Thyroid gland (tissue), 4 donors: ENCODE data around the gene KSR1. TPM values are rescaled to one million over a fixed set of nuclear protein-coding genes. Genes with fewer than 3 reads are reported as not detected.

ENCODE experiments used
- DNase-seq, 2 donors: peaks; one replicate each; pipeline ENCODE4 v3.0.0-alpha.2; 2019
- H3K27ac ChIP-seq, 3 donors: fragments of 200-600 bp; sonication (generic); 1 replicate in 2 of 3; 2 replicates in 1 of 3; pipeline ENCODE4 v1.5.1; 2016 to 2019; ENCODE audit warnings: mild to moderate bottlenecking in 1 of 3, moderate library complexity in 1 of 3
- H3K27me3 ChIP-seq: fragments of 200-600 bp; sonication (generic); one replicate; pipeline ENCODE4 v1.5.1; 2019
- H3K36me3 ChIP-seq, 2 donors: fragments of 200-600 bp; sonication (generic); one replicate each; pipeline ENCODE4 v1.5.1; 2016 to 2019
- H3K4me1 ChIP-seq, 2 donors: fragments of 200-600 bp; sonication (generic); one replicate each; pipeline ENCODE4 v1.5.1; 2017 to 2019
- H3K4me3 ChIP-seq, 3 donors: fragments of 200-600 bp; sonication (generic); replicated peaks in 1 of 3; 1 replicate in 2 of 3; 2 replicates in 1 of 3; pipeline ENCODE4 v1.5.1; 2016; ENCODE audit warnings: mild to moderate bottlenecking in 1 of 3
- H3K9me3 ChIP-seq: fragments of 200-600 bp; sonication (generic); one replicate; pipeline ENCODE4 v1.5.1; 2017
- CTCF ChIP-seq, 6 experiments: fragments of 200-600 bp in 3 of 6; fragments of 450-650 bp in 3 of 6; sonication (generic) in 3 of 6; IDR thresholded peaks; one replicate each; pipeline ENCODE4 v1.5.1; 2016 to 2019; ENCODE audit warnings: antibody characterized with exemption in 6 of 6, mild to moderate bottlenecking in 2 of 6, inconsistent platforms in 1 of 6, moderate library complexity in 1 of 6
- POLR2A ChIP-seq, 2 donors: fragments of 450-650 bp; IDR thresholded peaks; one replicate each; pipeline ENCODE4 v1.6.1; 2017; ENCODE audit warnings: antibody characterized with exemption in 2 of 2, mild to moderate bottlenecking in 2 of 2, moderate library complexity in 1 of 2
- WGBS, 2 donors: methylation state at CpG; one replicate each; pipeline ENCODE4 v1.1.5; 2017; 5-methylcytosine and 5-hydroxymethylcytosine counted together
- intact Hi-C: fragments of 100-400 bp; cut with DNase I; formaldehyde crosslinking; loops from one replicate; pipeline ENCODE4 v1.15.1; 2023
- total RNA-seq, 4 donors: library from RNA; depleted of rRNA; stranded (reverse); fragments of >200 nt; gene quantifications; one replicate each; pipeline ENCODE4 v1.2.3, GENCODE V29; 2016

Gene KSR1
- total RNA-seq, 4 donors from 2014 or later, result 35.9 to 75.5 (median 67.7) TPM

GRCh38 chr17:27588354-27588753, 132.1 kb downstream of the KSR1 start:
- Histone ChIP-seq H3K27me3 (no peaks in the 10 kb centered on the region), H3K4me1 (no peaks in the 10 kb centered on the region), H3K4me3 (no peak overlapping the region), H3K9me3 (no peaks in the 10 kb centered on the region), H3K36me3 (peaks cover 15 to 22% of the 10 kb centered on the region in 2 donors), H3K27ac (no peak overlapping the region)
- WGBS, 2 donors, result 94 to 99% methylated on average over 15 of the region's 15 CpGs
- TF ChIP-seq POLR2A (IDR thresholded peaks at IDR 0.05) (no peak), CTCF (IDR thresholded peaks at IDR 0.05) (no peak)
- intact Hi-C loops, result no loop called here
- DNase-seq, result no peak

DNA sequence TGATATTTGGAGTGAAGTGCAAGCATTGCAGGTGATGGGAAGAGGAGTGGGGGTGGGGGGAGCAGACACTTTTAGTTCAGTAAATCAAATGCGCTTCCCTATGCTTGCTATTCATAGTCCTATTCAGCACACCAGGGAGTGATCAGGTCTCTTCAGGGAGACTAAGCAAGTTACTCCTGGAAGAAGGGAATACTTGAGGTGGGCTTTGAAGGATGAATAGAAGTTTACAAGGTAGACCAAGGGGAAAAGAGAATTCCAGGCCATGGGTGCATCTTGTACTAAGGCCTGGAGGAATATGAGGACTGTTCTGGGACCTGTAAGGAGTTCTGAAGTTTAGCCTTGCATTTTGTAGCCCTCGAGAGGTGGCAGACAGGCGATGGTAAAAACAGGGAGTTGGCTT, 134.6 kb downstream of the KSR1 start:
- no peak overlapping the region for H3K27ac ChIP-seq
- no peak overlapping the region for H3K4me3 ChIP-seq
- H3K9me3 ChIP-seq, result no peaks in the 10 kb centered on the region
- peaks cover 12 to 17% of the 10 kb centered on the region in 2 donors for H3K36me3 ChIP-seq
- no peak for DNase-seq
- H3K27me3 ChIP-seq, result no peaks in the 10 kb centered on the region
- no peak for TF ChIP-seq POLR2A (IDR thresholded peaks at IDR 0.05)
- TF ChIP-seq CTCF (IDR thresholded peaks at IDR 0.05), result no peak
- 96 to 100% methylated on average over 3 of the region's 3 CpGs for WGBS, 2 donors
- intact Hi-C loops, result loop anchor here (10.0 kb wide), 1 partner anchor 136 kb away; the partner anchor contains the start of gene KSR1
- no peaks in the 10 kb centered on the region for H3K4me1 ChIP-seq

- no peak for DNase-seq
- TF ChIP-seq CTCF (IDR thresholded peaks at IDR 0.05) (no peak), POLR2A (IDR thresholded peaks at IDR 0.05) (no peak)
- no peak overlapping the region for H3K27ac ChIP-seq
- no peaks in the 10 kb centered on the region for H3K27me3 ChIP-seq
- H3K9me3 ChIP-seq, result no peaks in the 10 kb centered on the region
- H3K4me1 ChIP-seq, result no peaks in the 10 kb centered on the region
- intact Hi-C loops, result loop anchor here (10.0 kb wide), 1 partner anchor 137 kb away; the partner anchor contains the start of gene KSR1
- WGBS, 2 donors, result 97% methylated on average over 3 of the region's 3 CpGs
- no peak overlapping the region for H3K4me3 ChIP-seq
- H3K36me3 ChIP-seq, result peaks cover 11 to 15% of the 10 kb centered on the region in 2 donors
Measured at GRCh38 chr17:27591986-27592385, 135.7 kb downstream of the KSR1 start.

- Histone ChIP-seq H3K9me3 (no peaks in the 10 kb centered on the region), H3K27me3 (no peaks in the 10 kb centered on the region), H3K36me3 (peaks cover 13% of the 10 kb centered on the region in 2 donors), H3K4me3 (no peak overlapping the region), H3K4me1 (no peaks in the 10 kb centered on the region), H3K27ac (no peak overlapping the region)
- TF ChIP-seq POLR2A (IDR thresholded peaks at IDR 0.05) (no peak), CTCF (IDR thresholded peaks at IDR 0.05) (no peak)
- intact Hi-C loops, result loop anchor here (10.0 kb wide), 1 partner anchor 139 kb away; the partner anchor contains the start of gene KSR1
- no peak for DNase-seq
- WGBS, 2 donors, result 92 to 97% methylated on average over 9 of the region's 9 CpGs
Measured at GRCh38 chr17:27593232-27593856, 137.1 kb downstream of the KSR1 start.

DNA sequence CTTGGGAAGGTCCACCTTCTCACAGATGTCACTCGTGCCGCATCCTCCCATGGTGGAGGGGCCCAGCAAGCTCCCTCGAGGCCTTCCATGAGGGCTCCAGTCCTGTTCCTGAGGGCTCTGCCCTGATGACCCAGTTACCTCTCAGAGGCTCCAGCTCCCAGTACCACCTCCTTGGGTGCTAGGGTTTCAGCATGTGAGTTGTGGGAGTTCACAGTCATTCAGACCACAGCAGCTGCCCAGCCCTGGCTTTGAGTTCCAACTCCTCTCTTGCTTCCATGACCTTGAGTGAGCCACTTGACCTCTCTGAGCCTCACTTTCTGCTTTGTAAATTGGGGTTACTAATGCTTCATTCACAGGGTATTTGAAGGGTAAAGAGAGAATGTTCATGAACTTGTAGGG, 137.6 kb downstream of the KSR1 start:
- intact Hi-C loops, result loop anchor here (10.0 kb wide), 1 partner anchor 139 kb away; the partner anchor contains the start of gene KSR1
- TF ChIP-seq POLR2A (IDR thresholded peaks at IDR 0.05), result no peak
- no peak for TF ChIP-seq CTCF (IDR thresholded peaks at IDR 0.05)

More for the DNA sequence above, 137.6 kb downstream of the KSR1 start:
- Histone ChIP-seq H3K27me3 (no peaks in the 10 kb centered on the region), H3K4me3 (no peak overlapping the region), H3K4me1 (no peaks in the 10 kb centered on the region), H3K27ac (no peak overlapping the region), H3K36me3 (peaks cover 11% of the 10 kb centered on the region in 2 donors), H3K9me3 (no peaks in the 10 kb centered on the region)
- 94 to 96% methylated on average over 3 of the region's 3 CpGs for WGBS, 2 donors
- no peak for DNase-seq
